ENCODE results near the gene ZNF44.
A peak's percentile ranks its signal among the peaks of the same experiment; 100 is the strongest.
"Not testable (repeated sequence)": the region's sequence is repeated elsewhere in the genome, so short reads cannot be mapped to it uniquely, and the experiment has no call there.

ZNF44 gene

DNA sequence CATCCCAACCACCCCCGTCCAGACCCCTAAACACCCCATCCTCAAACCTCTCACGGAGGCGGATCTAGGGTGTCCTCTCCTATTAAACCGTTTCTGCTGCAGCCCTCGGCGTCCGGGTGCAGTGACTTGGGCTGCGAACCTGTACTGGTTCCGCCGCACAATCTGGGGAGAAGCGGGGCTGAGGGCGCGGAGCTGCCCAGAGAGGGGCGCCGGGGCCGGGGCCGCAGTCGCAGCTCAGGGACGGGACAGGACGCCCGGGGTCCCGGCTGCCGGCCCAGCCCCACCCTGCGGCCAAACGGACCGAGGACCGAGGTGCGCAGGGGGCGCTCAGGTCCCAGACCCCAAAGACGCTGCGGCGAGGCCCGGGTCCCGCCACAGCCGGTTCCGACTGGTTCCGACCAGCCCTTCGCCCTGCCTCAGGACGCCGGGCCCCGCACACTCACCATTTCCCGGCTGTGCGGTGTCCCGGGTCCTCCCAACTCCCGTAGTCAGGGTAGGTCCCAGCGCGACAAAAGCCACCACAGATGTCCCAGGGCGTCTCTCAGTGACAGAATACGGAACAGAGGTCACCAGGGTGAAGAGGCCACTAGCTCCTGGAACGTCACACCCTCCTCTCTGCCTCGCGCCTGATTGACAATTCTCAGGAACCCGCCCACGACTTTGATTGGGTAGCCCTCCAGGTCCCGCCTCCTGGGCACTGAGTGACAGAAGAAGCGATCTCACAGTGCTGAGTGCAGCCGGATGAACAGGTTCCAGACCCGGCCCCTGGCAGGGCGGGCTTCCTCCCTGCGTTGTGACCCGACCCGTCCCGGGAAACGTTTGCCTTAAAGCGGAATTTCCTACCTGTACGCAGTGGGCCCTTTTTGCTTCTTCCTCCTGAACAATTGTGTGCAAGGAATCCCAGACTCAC is at the start of gene ZNF44:
Gene ZNF44 (minus strand): TSS at position 635 of the 910 bp plus-strand sequence. CDS start 189 bp downstream, at position 446.
- peak; percentile 97 for DNase-seq

DNA sequence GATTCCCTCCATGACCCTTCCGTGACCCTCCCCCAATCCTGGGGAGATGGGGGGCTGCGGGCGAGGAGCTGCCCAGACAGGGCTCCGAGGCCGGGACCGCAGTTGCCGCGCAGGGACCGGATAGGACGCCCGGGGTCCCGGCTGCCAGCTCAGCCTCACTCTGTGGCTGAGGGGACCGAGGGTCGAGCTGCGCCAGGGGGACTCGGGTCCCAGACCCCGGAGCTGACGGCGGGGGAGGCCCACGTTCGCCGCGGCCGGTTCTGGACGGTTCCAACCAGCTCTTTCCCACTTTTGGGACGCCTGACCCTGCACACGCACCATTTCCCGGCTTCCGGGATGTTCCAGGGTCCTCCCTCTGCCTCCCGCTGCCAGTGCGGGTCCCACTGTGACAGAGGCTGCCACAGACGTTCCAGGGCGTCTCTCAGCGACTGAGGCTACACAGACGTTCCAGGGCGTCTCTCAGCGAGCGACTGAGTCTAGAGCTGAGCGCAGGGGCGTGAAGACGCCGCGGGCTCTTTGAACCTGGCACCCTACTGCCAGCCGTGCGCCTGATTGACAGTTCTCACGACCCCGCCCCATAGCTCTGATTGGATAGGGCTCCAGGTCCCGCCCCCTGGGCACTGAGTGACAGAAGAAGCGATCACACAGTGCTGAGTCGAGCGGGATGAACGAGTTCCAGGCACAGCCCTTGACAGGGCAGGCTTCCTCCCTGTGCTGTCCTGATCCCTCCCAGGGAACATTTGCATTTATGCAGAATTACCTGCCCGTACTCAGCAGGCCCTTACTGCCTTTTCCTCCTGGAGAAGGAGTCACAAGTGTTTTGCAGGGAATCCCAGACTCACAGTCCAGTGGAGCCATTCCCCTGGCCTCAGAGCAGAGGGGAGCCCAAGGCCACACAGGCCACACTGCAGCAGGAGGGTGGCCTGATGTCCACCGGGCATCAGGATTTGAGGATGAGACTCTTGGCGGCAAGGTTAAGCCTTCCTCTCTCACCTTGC is 38.8 kb upstream of the ZNF44 start, which contains the start of gene ZNF563:
Gene ZNF563 (minus strand): TSS at position 472 of the 998 bp plus-strand sequence. CDS start 151 bp downstream, at position 321.
- DNase-seq, result peak; percentile 98

GRCh38 chr19:12331211-12331941 is 36.7 kb upstream of the ZNF44 start:
- DNase-seq, result no peak

DNA sequence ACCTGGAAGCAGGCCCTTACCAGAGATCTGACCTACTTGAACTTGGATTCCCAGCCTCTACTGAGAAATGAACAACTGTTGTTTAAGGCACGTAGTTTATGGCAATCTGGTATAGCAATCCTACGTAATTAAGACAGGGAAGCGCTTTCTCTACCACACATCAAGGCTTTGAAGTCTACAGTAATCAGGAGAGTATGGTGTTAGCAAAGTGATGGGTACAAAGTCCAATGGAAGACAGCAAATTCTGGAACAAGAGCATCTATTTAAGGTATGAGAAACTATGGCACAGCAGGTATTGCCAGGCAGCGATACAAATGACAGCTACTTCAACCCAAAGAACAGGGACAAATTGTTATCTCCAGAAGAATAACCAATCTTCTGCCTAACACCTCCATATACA is 35.7 kb upstream of the ZNF44 start:
- no peak for DNase-seq

GRCh38 chr19:12325690-12326089 is 31.0 kb upstream of the ZNF44 start:
- DNase-seq, result no peak

DNA sequence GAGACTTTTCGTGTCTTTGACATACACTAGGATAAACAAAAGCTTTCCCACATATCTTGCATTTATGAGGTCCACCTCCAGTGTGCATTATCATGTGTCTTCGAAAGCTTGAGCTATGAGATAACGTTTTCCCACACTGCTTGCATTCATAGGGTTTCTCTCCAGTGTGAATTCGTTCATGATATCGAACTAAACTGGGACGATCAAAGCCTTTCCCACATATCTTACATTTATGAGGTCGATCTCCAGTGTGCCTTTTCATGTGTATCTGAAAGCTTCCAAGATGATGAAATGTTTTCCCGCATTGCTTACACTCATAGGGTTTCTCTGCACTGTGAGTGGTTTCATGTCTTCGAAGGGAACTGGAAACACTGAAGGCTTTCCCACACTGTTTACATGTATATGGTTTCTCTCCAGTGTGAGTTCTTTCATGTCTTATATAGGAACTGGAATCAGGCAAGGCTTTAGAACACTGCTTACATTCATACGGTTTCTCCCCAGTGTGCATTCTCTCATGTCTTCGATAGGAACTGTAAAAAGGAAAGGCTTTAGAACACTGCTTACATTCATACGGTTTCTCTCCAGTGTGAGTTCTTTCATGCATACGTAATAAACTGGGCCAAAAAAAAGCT is 24.2 kb upstream of the ZNF44 start:
- no peak for DNase-seq

GRCh38 chr19:12314553-12314952 is 19.9 kb upstream of the ZNF44 start:
- no peak for DNase-seq

- not testable (repeated sequence) for DNase-seq
These were observed 14.2 kb upstream of the ZNF44 start for GRCh38 chr19:12308891-12309290.

DNA sequence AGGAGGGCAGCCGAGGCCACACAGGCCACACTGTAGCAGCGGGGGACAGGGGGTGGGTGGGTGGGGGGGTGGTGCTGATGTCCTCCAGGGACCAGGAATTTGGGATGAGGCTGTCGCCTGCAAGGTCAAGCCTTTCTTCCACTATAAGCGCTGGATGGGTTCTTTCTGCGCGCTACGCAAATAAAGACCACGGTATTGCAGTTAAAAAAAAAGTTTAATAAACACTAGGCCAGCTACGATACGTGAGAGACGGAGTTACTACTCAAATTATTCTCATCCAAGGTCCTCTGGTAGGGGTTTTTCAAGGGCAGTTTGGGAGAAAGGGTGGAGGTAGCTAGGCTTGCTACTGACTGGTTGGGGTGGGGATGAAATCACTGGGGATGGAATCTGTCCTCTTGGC is 508 bp upstream of the ZNF44 start:
- DNase-seq, result no peak

- DNase-seq, result peak; percentile 68
These were observed 870 bp downstream of the ZNF44 start for GRCh38 chr19:12293777-12294248.

- DNase-seq, result no peak
These were observed 5.0 kb downstream of the ZNF44 start for GRCh38 chr19:12289790-12290065.

GRCh38 chr19:12287958-12288500 is 6.7 kb downstream of the ZNF44 start:
- DNase-seq, result no peak

DNA sequence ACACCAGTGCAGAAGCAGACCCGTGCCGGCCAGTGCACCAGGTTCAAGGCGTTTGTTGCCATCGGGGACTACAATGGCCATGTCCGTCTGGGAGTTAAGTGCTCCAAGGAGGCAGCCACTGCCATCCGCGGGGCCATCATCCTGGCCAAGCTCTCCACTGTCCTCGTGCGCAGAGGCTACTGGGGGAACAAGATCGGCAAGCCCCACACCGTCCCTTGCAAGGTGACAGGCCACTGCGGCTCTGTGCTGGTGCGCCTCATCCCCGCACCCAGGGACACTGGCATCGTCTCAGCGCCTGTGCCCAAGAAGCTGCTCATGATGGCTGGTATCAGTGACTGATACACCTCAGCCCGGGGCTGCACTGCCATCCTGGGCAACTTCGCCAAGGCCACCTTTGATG is 10.1 kb downstream of the ZNF44 start:
- DNase-seq, result no peak

- DNase-seq, result no peak
These were observed 10.5 kb downstream of the ZNF44 start for GRCh38 chr19:12284226-12284625.

- no peak for DNase-seq
These were observed 16.0 kb downstream of the ZNF44 start for GRCh38 chr19:12278713-12279112.

DNA sequence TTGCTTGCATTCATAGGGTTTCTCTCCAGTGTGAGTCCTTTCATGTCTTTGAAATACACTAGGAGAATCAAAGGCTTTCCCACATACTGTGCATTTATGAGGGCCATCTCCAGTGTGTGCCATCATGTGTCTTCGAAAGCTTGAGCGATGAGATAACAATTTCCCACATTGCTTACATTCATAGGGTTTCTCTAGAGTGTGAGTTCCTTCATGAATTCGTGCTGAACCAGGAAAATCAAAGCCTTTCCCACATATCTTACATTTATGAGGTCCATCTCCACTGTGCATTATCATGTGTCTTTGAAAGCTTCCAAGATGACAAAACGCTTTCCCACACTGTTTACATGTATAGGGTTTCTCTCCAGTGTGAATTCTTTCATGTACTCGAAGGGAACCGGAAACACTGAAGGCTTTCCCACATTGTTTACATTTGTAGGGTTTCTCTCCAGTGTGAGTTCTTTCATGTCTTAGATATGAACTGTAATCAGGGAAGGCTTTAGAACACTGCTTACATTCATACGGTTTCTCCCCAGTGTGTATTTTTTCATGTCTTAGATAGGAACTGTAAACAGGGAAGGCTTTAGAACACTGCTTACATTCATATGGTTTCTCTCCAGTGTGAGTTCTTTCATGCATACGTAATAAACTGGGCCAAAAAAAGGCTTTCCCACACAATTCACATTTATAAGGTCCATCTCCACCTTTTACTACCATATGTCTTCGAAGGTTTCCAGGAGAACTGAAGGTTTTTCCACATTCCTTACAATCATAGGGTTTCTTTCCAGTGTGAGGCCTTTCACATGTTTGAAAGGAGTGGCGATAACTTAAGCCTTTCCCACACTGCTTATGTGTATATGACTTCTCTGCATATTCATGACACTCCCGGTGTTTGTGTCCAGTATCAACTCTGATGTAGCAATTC is 21.4 kb downstream of the ZNF44 start:
- no peak for DNase-seq

DNA sequence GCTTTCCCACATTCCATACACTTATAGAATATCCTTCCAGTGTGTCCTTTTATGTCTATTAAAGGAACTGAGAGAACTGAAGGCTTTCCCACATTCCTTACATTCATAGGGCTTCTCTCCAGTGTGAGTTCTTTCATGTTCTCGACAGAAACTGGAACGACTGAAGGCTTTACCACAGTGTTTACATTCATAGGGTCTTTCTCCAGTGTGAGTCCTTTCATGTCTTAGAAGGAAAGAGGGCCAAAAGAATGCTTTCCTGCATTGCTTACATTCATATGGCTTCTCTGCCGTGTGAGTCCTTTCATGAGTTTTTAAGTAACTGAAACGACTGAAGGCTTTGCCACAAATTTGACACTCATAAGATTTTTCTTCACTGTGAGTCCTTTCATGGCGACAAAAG is 22.3 kb downstream of the ZNF44 start:
- DNase-seq, result no peak

DNA sequence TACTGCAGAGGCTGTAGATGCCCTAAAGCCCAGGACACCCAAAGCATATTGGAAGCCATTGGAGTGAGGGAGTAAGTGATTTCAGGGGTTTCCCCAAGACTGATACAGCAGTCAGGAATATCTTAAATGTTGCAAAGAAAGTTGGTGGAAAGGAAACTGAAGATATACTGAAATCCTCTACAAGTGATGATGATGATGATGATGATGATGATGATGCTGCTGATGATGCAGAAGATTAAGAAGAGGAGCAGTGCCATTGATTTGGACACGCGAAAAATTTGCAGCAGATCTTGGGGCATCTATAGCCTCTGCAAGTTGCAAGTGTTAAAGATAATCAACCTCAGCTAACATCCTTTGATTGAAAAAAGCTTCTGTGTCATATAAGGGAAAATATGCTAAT is 23.8 kb downstream of the ZNF44 start:
- no peak for DNase-seq

DNA sequence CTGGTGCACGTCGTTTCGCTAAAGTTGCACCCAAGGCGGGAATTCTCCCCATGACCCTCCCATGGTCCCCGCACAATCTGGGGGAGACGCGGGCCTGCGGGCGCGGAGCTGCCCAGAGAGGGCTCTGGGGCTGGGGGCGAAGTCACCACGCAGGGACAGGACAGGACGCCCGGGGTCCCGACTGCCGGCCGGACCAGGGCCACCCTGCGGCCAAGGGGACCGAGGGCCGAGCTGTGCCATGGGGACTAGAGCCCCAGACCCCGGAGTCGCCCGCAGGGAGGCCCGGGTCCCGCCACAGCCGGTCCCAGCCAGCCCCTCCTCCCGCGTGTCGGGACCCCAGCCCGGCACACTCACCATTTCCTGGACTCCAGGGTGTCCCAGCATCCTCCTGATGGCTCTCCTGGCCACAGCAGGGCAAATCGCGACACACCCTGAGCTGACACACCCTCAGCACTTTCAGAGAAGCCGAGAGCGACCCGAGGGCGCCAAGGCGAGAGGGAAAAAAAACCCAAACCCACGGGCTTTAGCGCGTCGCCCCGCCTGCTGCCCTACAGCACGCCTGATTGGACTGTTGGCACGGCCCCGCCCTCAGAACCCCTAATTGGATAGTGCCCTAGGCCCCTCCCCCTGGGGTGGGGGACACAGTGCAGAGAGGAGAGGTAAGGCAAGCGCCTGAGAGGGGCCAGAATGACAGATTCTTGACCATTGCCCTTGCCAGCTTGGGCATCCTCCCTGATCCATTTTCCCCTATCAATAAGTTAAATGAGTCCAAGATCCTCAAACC is 28.6 kb downstream of the ZNF44 start:
- DNase-seq, result no peak

GRCh38 chr19:12261554-12261953 is 33.1 kb downstream of the ZNF44 start:
- no peak for DNase-seq
